ENCODE results near the gene HPGDS.

- TF ChIP-seq, protein P1, sequence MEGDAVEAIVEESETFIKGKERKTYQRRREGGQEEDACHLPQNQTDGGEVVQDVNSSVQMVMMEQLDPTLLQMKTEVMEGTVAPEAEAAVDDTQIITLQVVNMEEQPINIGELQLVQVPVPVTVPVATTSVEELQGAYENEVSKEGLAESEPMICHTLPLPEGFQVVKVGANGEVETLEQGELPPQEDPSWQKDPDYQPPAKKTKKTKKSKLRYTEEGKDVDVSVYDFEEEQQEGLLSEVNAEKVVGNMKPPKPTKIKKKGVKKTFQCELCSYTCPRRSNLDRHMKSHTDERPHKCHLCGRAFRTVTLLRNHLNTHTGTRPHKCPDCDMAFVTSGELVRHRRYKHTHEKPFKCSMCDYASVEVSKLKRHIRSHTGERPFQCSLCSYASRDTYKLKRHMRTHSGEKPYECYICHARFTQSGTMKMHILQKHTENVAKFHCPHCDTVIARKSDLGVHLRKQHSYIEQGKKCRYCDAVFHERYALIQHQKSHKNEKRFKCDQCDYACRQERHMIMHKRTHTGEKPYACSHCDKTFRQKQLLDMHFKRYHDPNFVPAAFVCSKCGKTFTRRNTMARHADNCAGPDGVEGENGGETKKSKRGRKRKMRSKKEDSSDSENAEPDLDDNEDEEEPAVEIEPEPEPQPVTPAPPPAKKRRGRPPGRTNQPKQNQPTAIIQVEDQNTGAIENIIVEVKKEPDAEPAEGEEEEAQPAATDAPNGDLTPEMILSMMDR (IDR thresholded peaks at IDR 0.05; ENCODE audit: poor library complexity): peak; percentile 65
- TF ChIP-seq EZH2 (IDR thresholded peaks at IDR 0.05; ENCODE audit: borderline replicate concordance): no peak
Observed at GRCh38 chr4:94390804-94391410, 48.3 kb upstream of the HPGDS start.
